ENCODE data around the gene VGLL3. TPM values are rescaled to one million over a fixed set of nuclear protein-coding genes. Genes with fewer than 3 reads are reported as not detected.
"Not testable (repeated sequence)": the region's sequence is repeated elsewhere in the genome, so short reads cannot be mapped to it uniquely, and the experiment has no call there.

The VGLL3 gene
- total RNA-seq, 3 donors from 2014 or later: 1.5 to 30.5 (median 6.3) TPM

GRCh38 chr3:87025661-87026645 is 35.0 kb upstream of the VGLL3 start:
- no peak for DNase-seq
- no peaks in the 10 kb centered on the region for H3K36me3 ChIP-seq (ENCODE audit: low read depth)
- H3K9me3 ChIP-seq: no peaks in the 10 kb centered on the region
- no peaks in the 10 kb centered on the region for H3K4me1 ChIP-seq (ENCODE audit: low read depth)
- intact Hi-C loops (cut with DNase I, micrococcal nuclease): no loop called here
- TF ChIP-seq CTCF (IDR thresholded peaks at IDR 0.05): no peak
- ATAC-seq: no peak
- no peak overlapping the region for H3K4me3 ChIP-seq

GRCh38 chr3:87017370-87017769 is 26.4 kb upstream of the VGLL3 start:
- H3K4me1 ChIP-seq (ENCODE audit: low read depth); intact Hi-C loops (cut with DNase I, micrococcal nuclease): not testable (repeated sequence)

GRCh38 chr3:87009271-87009670 is 18.3 kb upstream of the VGLL3 start:
- DNase-seq (no peak), ATAC-seq (no peak)
- Histone ChIP-seq H3K36me3 (ENCODE audit: low read depth) (no peaks in the 10 kb centered on the region), H3K9me3 (no peaks in the 10 kb centered on the region), H3K4me3 (no peak overlapping the region), H3K4me1 (ENCODE audit: low read depth) (no peaks in the 10 kb centered on the region)
- TF ChIP-seq CTCF (IDR thresholded peaks at IDR 0.05): no peak
- intact Hi-C loops (cut with DNase I, micrococcal nuclease): no loop called here

More at GRCh38 chr3:87017370-87017769, 26.4 kb upstream of the VGLL3 start:
- not testable (repeated sequence) for ATAC-seq; DNase-seq; H3K9me3 ChIP-seq; H3K4me3 ChIP-seq; H3K36me3 ChIP-seq (ENCODE audit: low read depth)

- Histone ChIP-seq H3K4me3 (no peak overlapping the region), H3K9me3 (no peaks in the 10 kb centered on the region), H3K4me1 (ENCODE audit: low read depth) (no peaks in the 10 kb centered on the region), H3K36me3 (ENCODE audit: low read depth) (no peaks in the 10 kb centered on the region)
- DNase-seq (no peak), ATAC-seq (no peak)
- TF ChIP-seq CTCF (IDR thresholded peaks at IDR 0.05): no peak
- intact Hi-C loops (cut with DNase I, micrococcal nuclease): no loop called here
Measured at GRCh38 chr3:87006844-87007439, 16.0 kb upstream of the VGLL3 start.

GRCh38 chr3:87004883-87005282 is 13.9 kb upstream of the VGLL3 start:
- H3K4me3 ChIP-seq: no peak overlapping the region
- intact Hi-C loops (cut with DNase I, micrococcal nuclease): no loop called here
- DNase-seq (no peak), ATAC-seq (no peak)
- TF ChIP-seq CTCF (IDR thresholded peaks at IDR 0.05): no peak
- H3K9me3 ChIP-seq: no peaks in the 10 kb centered on the region
- H3K4me1 ChIP-seq (ENCODE audit: low read depth): no peaks in the 10 kb centered on the region
- H3K36me3 ChIP-seq (ENCODE audit: low read depth): no peaks in the 10 kb centered on the region

- Histone ChIP-seq H3K9me3 (no peaks in the 10 kb centered on the region), H3K36me3 (ENCODE audit: low read depth) (no peaks in the 10 kb centered on the region), H3K4me3 (no peak overlapping the region), H3K4me1 (ENCODE audit: low read depth) (no peaks in the 10 kb centered on the region)
- DNase-seq (no peak), ATAC-seq (no peak)
- intact Hi-C loops (cut with DNase I, micrococcal nuclease): no loop called here
- TF ChIP-seq CTCF (IDR thresholded peaks at IDR 0.05): no peak
Measured at GRCh38 chr3:87002346-87002745, 11.4 kb upstream of the VGLL3 start.
